HepG2 (cell line): ENCODE results near the gene ALDH7A1.

ENCODE experiments used
- CTCF ChIP-seq: sonication (generic); formaldehyde crosslinking; IDR thresholded peaks from 2 replicates; pipeline ENCODE4 v1.5.0; 2020; ENCODE audit warnings: mild to moderate bottlenecking, missing genetic modification reagents, moderate library complexity
- FIP1L1 ChIP-seq: fragments of 200-400 bp; formaldehyde crosslinking; IDR thresholded peaks from 2 replicates; pipeline ENCODE4 v1.6.1; 2018; ENCODE audit warnings: low read depth, mild to moderate bottlenecking, low read length, moderate library complexity, borderline replicate concordance; ENCODE audit not compliant: insufficient read depth
- MAFK ChIP-seq, 2 experiments: IDR thresholded peaks in 1 of 2; conservative IDR thresholded peaks in 1 of 2; 2 replicates each; pipeline ENCODE4 v1.6.1; 2011; ENCODE audit warnings: improper control_type of control experiment in 2 of 2, low read length in 2 of 2
- MXI1 ChIP-seq: IDR thresholded peaks from 3 replicates; pipeline ENCODE4 v1.6.1; 2012; ENCODE audit warnings: low read depth, low read length, inconsistent platforms, borderline replicate concordance
- PHF8 ChIP-seq: sonication (generic); formaldehyde crosslinking; IDR thresholded peaks from 2 replicates; pipeline ENCODE4 v1.5.0; 2020; ENCODE audit warnings: missing genetic modification reagents
- RAD21 ChIP-seq: fragments of 450-650 bp; formaldehyde crosslinking; IDR thresholded peaks from 2 replicates; pipeline ENCODE4 v1.5.0; 2020; ENCODE audit warnings: mild to moderate bottlenecking
- REST ChIP-seq, 2 experiments: IDR thresholded peaks; 2 replicates each; pipeline ENCODE4 v1.6.1; 2011 to 2012; ENCODE audit warnings: low read length in 2 of 2, borderline replicate concordance in 1 of 2, low read depth in 1 of 2, mild to moderate bottlenecking in 1 of 2, moderate library complexity in 1 of 2
- YY1 ChIP-seq: IDR thresholded peaks from 2 replicates; pipeline ENCODE4 v1.6.1; 2011; ENCODE audit warnings: low read length, low read depth, moderate library complexity, mild to moderate bottlenecking; ENCODE audit not compliant: insufficient read depth, insufficient replicate concordance
- ZBTB7A ChIP-seq: sonication (generic); formaldehyde crosslinking; IDR thresholded peaks from 2 replicates; pipeline ENCODE4 v1.8.0; 2022; ENCODE audit warnings: mild to moderate bottlenecking, missing genetic modification reagents
- ZNF232 ChIP-seq: sonication (generic); formaldehyde crosslinking; IDR thresholded peaks from 2 replicates; pipeline ENCODE4 v1.4.0; 2020; ENCODE audit warnings: missing genetic modification reagents, borderline replicate concordance
- ZNF543 ChIP-seq: sonication (generic); formaldehyde crosslinking; IDR thresholded peaks from 2 replicates; pipeline ENCODE4 v1.4.0; 2020; ENCODE audit warnings: mild to moderate bottlenecking, missing genetic modification reagents
- ZNF549 ChIP-seq: sonication (generic); formaldehyde crosslinking; IDR thresholded peaks from 2 replicates; pipeline ENCODE4 v1.5.0; 2020; ENCODE audit warnings: missing genetic modification reagents
- ZSCAN29 ChIP-seq: sonication (generic); formaldehyde crosslinking; conservative IDR thresholded peaks from 2 replicates; pipeline ENCODE4 v1.4.0; 2020; ENCODE audit warnings: mild to moderate bottlenecking, missing genetic modification reagents

- TF ChIP-seq ZNF232 (CRISPR knock-in tag) = no peak
- no peak for TF ChIP-seq PHF8 (CRISPR knock-in tag)
- no peak for TF ChIP-seq ZNF549 (CRISPR knock-in tag)
- TF ChIP-seq CTCF (CRISPR knock-in tag) = no peak
- TF ChIP-seq MAFK (conservative IDR thresholded peaks at IDR 0.05 in 1 of 2, IDR thresholded peaks at IDR 0.05 in 1 of 2; ENCODE audit: low read length in 2 of 2) = no peak
- TF ChIP-seq ZNF543 (CRISPR knock-in tag) = no peak
- no peak for TF ChIP-seq FIP1L1
- TF ChIP-seq MXI1 = no peak
- no peak for TF ChIP-seq YY1
- TF ChIP-seq ZSCAN29 (CRISPR knock-in tag) = no peak
- TF ChIP-seq REST (IDR thresholded peaks at IDR 0.05; ENCODE audit: borderline replicate concordance in 1 of 2, low read depth in 1 of 2, low read length in 2 of 2) = no peak
- no peak for TF ChIP-seq ZBTB7A (CRISPR knock-in tag)
- TF ChIP-seq RAD21 = no peak
Measured at GRCh38 chr5:126589536-126590297, 5.3 kb downstream of the ALDH7A1 start.
